IMR-90 (cell line): ENCODE results near the gene KCNK15. TPM values are rescaled to one million over a fixed set of nuclear protein-coding genes. Genes with fewer than 3 reads are reported as not detected.

Experiments used
- ATAC-seq: fragments of 200-7000 bp; cut with Tn5 transposase; 2 replicates; pipeline ENCODE4 v1.9.1; 2020; ENCODE audit warnings: low read depth, mild to moderate bottlenecking, moderate library complexity
- BruUV-seq: library from RNA; stranded (reverse); fragments of 400-500 nt; replicated peaks from 2 replicates; lab custom pipeline; 2021; lab: Mats Ljungman, UMichigan
- CTCF ChIA-PET: fragments of 300-600 bp; formaldehyde crosslinking; extraction: SDS; loops from one replicate; lab custom pipeline; 2021; ENCODE audit warnings: antibody characterized with exemption; lab: Yijun Ruan, JAX
- POLR2A ChIA-PET: fragments of 300-600 bp; sonication (Branson Sonifier 250); formaldehyde crosslinking; loops from one replicate; lab custom pipeline; 2022; ENCODE audit warnings: antibody characterized with exemption; ENCODE audit not compliant: unreplicated experiment; lab: Charles Lee
- DNase-seq: peaks from one replicate; pipeline ENCODE4 v3.0.0; 2013
- H2AFZ ChIP-seq: replicated peaks from 2 replicates; pipeline ENCODE3; 2013; ENCODE audit warnings: low read length, mild to moderate bottlenecking; ENCODE audit not compliant: poor library complexity
- H2AK5ac ChIP-seq: 2 replicates; pipeline ENCODE4 v1.6.1; 2013; ENCODE audit warnings: low read depth, low read length, inconsistent platforms
- H2AK9ac ChIP-seq: replicated peaks from 2 replicates; pipeline ENCODE3; 2013; ENCODE audit warnings: mild to moderate bottlenecking, low read depth, low read length, moderate library complexity; ENCODE audit not compliant: poor library complexity
- H2BK120ac ChIP-seq: 2 replicates; pipeline ENCODE4 v1.6.1; 2013; ENCODE audit warnings: low read depth, low read length, inconsistent platforms
- H2BK15ac ChIP-seq: 3 replicates; pipeline ENCODE4 v1.6.1; 2013; ENCODE audit warnings: low read depth, low read length, inconsistent platforms
- H2BK20ac ChIP-seq: 2 replicates; pipeline ENCODE4 v1.6.1; 2013; ENCODE audit warnings: low read depth, mild to moderate bottlenecking, inconsistent platforms, low read length, moderate library complexity
- H2BK5ac ChIP-seq: 2 replicates; pipeline ENCODE4 v1.6.1; 2013; ENCODE audit warnings: mild to moderate bottlenecking, low read depth, low read length, inconsistent platforms; ENCODE audit not compliant: poor library complexity, severe bottlenecking
- H3K14ac ChIP-seq: replicated peaks from 2 replicates; pipeline ENCODE4 v1.6.1; 2013; ENCODE audit warnings: low read depth, low read length, inconsistent platforms
- H3K18ac ChIP-seq: 2 replicates; pipeline ENCODE4 v1.6.1; 2013; ENCODE audit warnings: low read depth, low read length, control low read depth
- H3K23ac ChIP-seq: 2 replicates; pipeline ENCODE4 v1.6.1; 2013; ENCODE audit warnings: low read depth, low read length, inconsistent platforms
- H3K27ac ChIP-seq: 2 replicates; pipeline ENCODE4 v1.5.1; 2013; ENCODE audit warnings: mild to moderate bottlenecking, control low read depth, low read length; ENCODE audit not compliant: insufficient read depth
- H3K27me3 ChIP-seq: 2 replicates; pipeline ENCODE4 v1.6.1; 2013; ENCODE audit warnings: low read length; ENCODE audit not compliant: control insufficient read depth, insufficient read depth
- H3K36me3 ChIP-seq: 2 replicates; pipeline ENCODE4 v1.6.1; 2013; ENCODE audit warnings: low read length, mixed read lengths; ENCODE audit not compliant: control insufficient read depth, insufficient read depth
- H3K4ac ChIP-seq: 2 replicates; pipeline ENCODE4 v1.6.1; 2013; ENCODE audit warnings: low read depth, low read length, inconsistent platforms
- H3K4me1 ChIP-seq: 2 replicates; pipeline ENCODE4 v1.6.1; 2013; ENCODE audit warnings: low read length, mixed read lengths; ENCODE audit not compliant: control insufficient read depth, insufficient read depth
- H3K4me2 ChIP-seq: 2 replicates; pipeline ENCODE4 v1.6.1; 2013; ENCODE audit warnings: low read depth, mild to moderate bottlenecking, control low read depth, low read length, moderate library complexity
- H3K4me3 ChIP-seq: 2 replicates; pipeline ENCODE4 v1.5.1; 2013; ENCODE audit warnings: low read depth, mild to moderate bottlenecking, control low read depth, low read length, moderate library complexity; ENCODE audit not compliant: insufficient read depth
- H3K56ac ChIP-seq: 2 replicates; pipeline ENCODE4 v1.6.1; 2013; ENCODE audit warnings: low read length, inconsistent platforms; ENCODE audit not compliant: insufficient read depth; ENCODE audit errors: extremely low read depth
- H3K79me1 ChIP-seq, 2 experiments: 2 replicates each; pipeline ENCODE4 v1.6.1; 2013; ENCODE audit warnings: low read length in 2 of 2, inconsistent platforms in 1 of 2, low read depth in 1 of 2
- H3K9ac ChIP-seq: 2 replicates; pipeline ENCODE4 v1.6.1; 2013; ENCODE audit warnings: low read depth, low read length, control low read depth
- H3K9me1 ChIP-seq: 2 replicates; pipeline ENCODE4 v1.6.1; 2013; ENCODE audit warnings: low read length, inconsistent platforms; ENCODE audit not compliant: insufficient read depth
- H3K9me3 ChIP-seq: 2 replicates; pipeline ENCODE4 v1.6.1; 2013; ENCODE audit warnings: low read length; ENCODE audit not compliant: control insufficient read depth, insufficient read depth
- H4K20me1 ChIP-seq: 2 replicates; pipeline ENCODE4 v1.6.1; 2013; ENCODE audit warnings: low read length, inconsistent platforms; ENCODE audit not compliant: insufficient read depth
- H4K5ac ChIP-seq: 2 replicates; pipeline ENCODE4 v1.6.1; 2013; ENCODE audit warnings: mild to moderate bottlenecking, low read depth, low read length, control low read depth
- H4K8ac ChIP-seq, 2 experiments: 2 replicates each; pipeline ENCODE4 v1.6.1; 2013; ENCODE audit warnings: low read depth in 2 of 2, low read length in 2 of 2, control low read depth in 1 of 2, inconsistent platforms in 1 of 2
- H4K91ac ChIP-seq: 2 replicates; pipeline ENCODE4 v1.6.1; 2013; ENCODE audit warnings: low read depth, low read length, inconsistent platforms; ENCODE audit not compliant: insufficient read depth
- WGBS, 2 experiments: methylation state at CpG; one replicate each; pipeline versions ENCODE4 v1.1.5 to v1.1.7; 2013; ENCODE audit warnings: missing lambda C conversion rate in 2 of 2; ENCODE audit not compliant: insufficient read length in 1 of 2; ENCODE audit errors: extremely low coverage in 2 of 2; 5-methylcytosine and 5-hydroxymethylcytosine counted together
- dilution Hi-C: fragments of 300-500 bp; cut with HindIII; formaldehyde crosslinking; loops from one replicate; pipeline ENCODE4 v1.14.3; 2018; ENCODE audit warnings: low sequenced_read_pairs; ENCODE audit not compliant: unreplicated experiment
- in situ Hi-C: fragments of 300-500 bp; cut with MboI; formaldehyde crosslinking; loops from 3 replicates; pipeline ENCODE4 v1.14.3; 2019; ENCODE audit warnings: low sequenced_read_pairs, inconsistent platforms, mixed read lengths
- intact Hi-C: fragments of 100-400 bp; cut with micrococcal nuclease; formaldehyde crosslinking; loops from 2 replicates; pipeline ENCODE4 v1.10.0; 2022
- polyA plus RNA-seq, 3 experiments: library from polyadenylated mRNA; depleted of rRNA; stranded (reverse); fragments of >200 nt; gene quantifications; 2 replicates each; pipeline ENCODE4 v1.2.3, GENCODE V29; 2012; ENCODE audit warnings: low replicate concordance in 1 of 3
- total RNA-seq: library from RNA; depleted of rRNA; stranded (reverse); fragments of >200 nt; gene quantifications from 2 replicates; pipeline ENCODE4 v1.2.3, GENCODE V29; 2012
- TF ChIP-seq, protein P1 (sequence below): fragments of 150-350 bp; IDR thresholded peaks from 2 replicates; pipeline ENCODE4 v1.6.1; 2017; ENCODE audit warnings: mild to moderate bottlenecking, antibody characterized with exemption, low read length, low read depth

Gene KCNK15
- total and polyA plus RNA-seq, 2 of the 4 experiments (the other 2 are of a cell fraction), result not detected

DNA sequence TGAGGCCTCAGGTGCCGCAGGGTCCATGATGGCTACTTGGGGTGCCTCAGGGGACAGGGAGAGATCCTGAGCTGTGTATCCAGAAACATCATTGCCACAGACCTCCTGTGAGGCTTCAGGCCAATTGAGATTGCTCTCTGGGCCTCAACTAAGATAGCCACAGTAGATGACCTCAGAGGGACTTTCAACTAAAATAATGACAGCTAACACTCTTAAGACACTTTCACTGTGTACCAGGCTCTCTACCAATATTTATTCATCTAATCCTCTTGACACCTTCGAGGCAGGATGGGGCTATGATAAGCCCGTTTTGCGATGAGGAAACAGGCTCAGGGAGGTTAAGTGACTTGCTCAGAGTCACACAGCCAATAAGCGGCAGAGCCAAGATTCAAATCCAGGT, 54.0 kb downstream of the KCNK15 start:
- Histone ChIP-seq H3K4ac (no peak overlapping the region), H2BK15ac (no peak overlapping the region), H4K20me1 (no peaks in the 10 kb centered on the region), H3K9ac (no peak overlapping the region), H3K9me1 (no peaks in the 10 kb centered on the region), H3K27ac (no peak overlapping the region), H4K8ac (no peak overlapping the region), H2BK5ac (no peak overlapping the region), H3K56ac (no peak overlapping the region), H2AFZ (no peak overlapping the region), H3K14ac (no peak overlapping the region), H3K27me3 (peaks cover 33% of the 10 kb centered on the region), H3K36me3 (no peaks in the 10 kb centered on the region), H4K5ac (no peak overlapping the region), H3K18ac (no peak overlapping the region), H3K4me2 (no peak overlapping the region), H3K4me1 (no peaks in the 10 kb centered on the region), H3K79me1 (no peaks in the 10 kb centered on the region), H2AK9ac (no peak overlapping the region), H2BK20ac (no peak overlapping the region), H4K91ac (no peak overlapping the region), H3K9me3 (no peaks in the 10 kb centered on the region), H2AK5ac (no peak overlapping the region), H3K23ac (no peak overlapping the region), H2BK120ac (no peak overlapping the region), H3K4me3 (no peak overlapping the region)
- ATAC-seq (no peak), DNase-seq (no peak)
- POLR2A ChIA-PET, result no interaction called here
- dilution Hi-C loops, result no loop called here
- in situ Hi-C loops, result no loop called here
- CTCF ChIA-PET, result no interaction called here
- TF ChIP-seq, protein P1, sequence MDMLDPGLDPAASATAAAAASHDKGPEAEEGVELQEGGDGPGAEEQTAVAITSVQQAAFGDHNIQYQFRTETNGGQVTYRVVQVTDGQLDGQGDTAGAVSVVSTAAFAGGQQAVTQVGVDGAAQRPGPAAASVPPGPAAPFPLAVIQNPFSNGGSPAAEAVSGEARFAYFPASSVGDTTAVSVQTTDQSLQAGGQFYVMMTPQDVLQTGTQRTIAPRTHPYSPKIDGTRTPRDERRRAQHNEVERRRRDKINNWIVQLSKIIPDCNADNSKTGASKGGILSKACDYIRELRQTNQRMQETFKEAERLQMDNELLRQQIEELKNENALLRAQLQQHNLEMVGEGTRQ, result no peak
- BruUV-seq, result no TSS peak
- WGBS, 2 experiments, result 40% methylated on average over 2 of the region's 5 CpGs; no CpG with 5 or more reads in 1 of the 2 experiments
- intact Hi-C loops, result no loop called here
